HepG2 (cell line): ENCODE measurements around the gene MSI2. TPM values are rescaled to one million over a fixed set of nuclear protein-coding genes. Genes with fewer than 3 reads are reported as not detected.

ENCODE experiments used
- CBX1 ChIP-seq: IDR thresholded peaks from one replicate; pipeline ENCODE4 v1.6.1; 2016; ENCODE audit warnings: antibody characterized with exemption, low read depth
- CHD4 ChIP-seq: fragments of 200-600 bp; sonication (generic); IDR thresholded peaks from 2 replicates; pipeline ENCODE4 v1.7.0; 2017; ENCODE audit warnings: mild to moderate bottlenecking, low read length, borderline replicate concordance
- FOSL2 ChIP-seq: sonication (generic); formaldehyde crosslinking; IDR thresholded peaks from 2 replicates; pipeline ENCODE4 v1.4.0; 2020; ENCODE audit warnings: missing genetic modification reagents
- HCFC1 ChIP-seq: fragments of 150-350 bp; IDR thresholded peaks from 2 replicates; pipeline ENCODE4 v1.6.1; 2014; ENCODE audit warnings: low read depth, low read length
- HNRNPH1 ChIP-seq: fragments of 200-400 bp; formaldehyde crosslinking; optimal IDR thresholded peaks from 2 replicates; pipeline ENCODE3; 2017; ENCODE audit warnings: mild to moderate bottlenecking, low read depth, low read length
- HNRNPK ChIP-seq: fragments of 200-400 bp; formaldehyde crosslinking; IDR thresholded peaks from 2 replicates; pipeline ENCODE4 v1.6.1; 2018; ENCODE audit warnings: low read length, low read depth, moderate library complexity, mild to moderate bottlenecking; ENCODE audit not compliant: poor library complexity, severe bottlenecking
- HOXA9 ChIP-seq: sonication (generic); formaldehyde crosslinking; IDR thresholded peaks from 2 replicates; pipeline ENCODE4 v1.8.1; 2022; ENCODE audit warnings: missing genetic modification reagents, mild to moderate bottlenecking, moderate library complexity, borderline replicate concordance
- KDM3A ChIP-seq: IDR thresholded peaks from 2 replicates; pipeline ENCODE4 v1.6.1; 2018; ENCODE audit warnings: low read depth, missing compliant biosample characterization
- MED8 ChIP-seq: sonication (generic); formaldehyde crosslinking; IDR thresholded peaks from 2 replicates; pipeline ENCODE4 v1.8.1; 2023; ENCODE audit warnings: mild to moderate bottlenecking, missing genetic modification reagents; ENCODE audit not compliant: insufficient replicate concordance
- NFATC3 ChIP-seq: sonication (generic); formaldehyde crosslinking; IDR thresholded peaks from 2 replicates; pipeline ENCODE4 v1.5.1; 2020; ENCODE audit warnings: mild to moderate bottlenecking, missing genetic modification reagents
- SNAI1 ChIP-seq: sonication (generic); formaldehyde crosslinking; IDR thresholded peaks from 2 replicates; pipeline ENCODE4 v1.5.0; 2020; ENCODE audit warnings: mild to moderate bottlenecking, missing genetic modification reagents, borderline replicate concordance
- TEAD2 ChIP-seq: sonication (generic); formaldehyde crosslinking; IDR thresholded peaks from 2 replicates; pipeline ENCODE4 v1.9.0; 2021; ENCODE audit warnings: missing genetic modification reagents
- ZNF430 ChIP-seq: sonication (generic); formaldehyde crosslinking; IDR thresholded peaks from 2 replicates; pipeline ENCODE4 v1.9.0; 2021; ENCODE audit warnings: mild to moderate bottlenecking, missing genetic modification reagents
- polyA plus RNA-seq, 8 experiments: library from polyadenylated mRNA; depleted of rRNA in 3 of 8; stranded (reverse) in 7 of 8; unstranded in 1 of 8; fragments of >200 nt; fragmentation: Illumina TruSeq in 4 of 8; extraction: Trizol in 4 of 8; gene quantifications; 2 replicates each; pipeline versions ENCODE4 v1.2.1 to v1.2.3, GENCODE V29; 2011 to 2016; ENCODE audit warnings: low read depth in 4 of 8, missing spikeins in 1 of 8, mixed read lengths in 1 of 8; ENCODE audit not compliant: insufficient read depth in 1 of 8
- total RNA-seq, 5 experiments: library from RNA; depleted of rRNA; stranded (reverse); fragments of >200 nt; fragmentation: Illumina TruSeq; extraction: Trizol; gene quantifications; 2 replicates each; pipeline ENCODE4 v1.2.3, GENCODE V29; 2016; ENCODE audit warnings: low read depth in 1 of 5
- TF ChIP-seq, protein P1 (sequence below), 2 experiments: fragments of 450-650 bp in 1 of 2; sonication (generic) in 1 of 2; formaldehyde crosslinking; IDR thresholded peaks; 2 replicates each; pipeline versions ENCODE4 v1.5.0 to v1.8.0; 2020 to 2022; ENCODE audit warnings: mild to moderate bottlenecking in 1 of 2, missing genetic modification reagents in 1 of 2
- TF ChIP-seq, protein P2 (sequence below): sonication (generic); formaldehyde crosslinking; IDR thresholded peaks from 2 replicates; pipeline ENCODE4 v1.4.0; 2020; ENCODE audit warnings: mild to moderate bottlenecking, missing genetic modification reagents
- TF ChIP-seq, protein P3 (sequence below): IDR thresholded peaks from 2 replicates; pipeline ENCODE4 v1.6.1; 2016
- TF ChIP-seq, protein P4 (sequence below): sonication (generic); formaldehyde crosslinking; IDR thresholded peaks from 2 replicates; pipeline ENCODE4 v1.5.0; 2020; ENCODE audit warnings: mild to moderate bottlenecking, missing genetic modification reagents
- TF ChIP-seq, protein P5 (sequence below): sonication (generic); formaldehyde crosslinking; IDR thresholded peaks from 2 replicates; pipeline ENCODE4 v1.4.0; 2020; ENCODE audit warnings: missing genetic modification reagents, borderline replicate concordance

Gene MSI2
- total and polyA plus RNA-seq, 2 of the 13 experiments (the other 11 are each of a cell fraction or from before 2014, with no cell fraction given) = 77.5 to 78.4 TPM

DNA sequence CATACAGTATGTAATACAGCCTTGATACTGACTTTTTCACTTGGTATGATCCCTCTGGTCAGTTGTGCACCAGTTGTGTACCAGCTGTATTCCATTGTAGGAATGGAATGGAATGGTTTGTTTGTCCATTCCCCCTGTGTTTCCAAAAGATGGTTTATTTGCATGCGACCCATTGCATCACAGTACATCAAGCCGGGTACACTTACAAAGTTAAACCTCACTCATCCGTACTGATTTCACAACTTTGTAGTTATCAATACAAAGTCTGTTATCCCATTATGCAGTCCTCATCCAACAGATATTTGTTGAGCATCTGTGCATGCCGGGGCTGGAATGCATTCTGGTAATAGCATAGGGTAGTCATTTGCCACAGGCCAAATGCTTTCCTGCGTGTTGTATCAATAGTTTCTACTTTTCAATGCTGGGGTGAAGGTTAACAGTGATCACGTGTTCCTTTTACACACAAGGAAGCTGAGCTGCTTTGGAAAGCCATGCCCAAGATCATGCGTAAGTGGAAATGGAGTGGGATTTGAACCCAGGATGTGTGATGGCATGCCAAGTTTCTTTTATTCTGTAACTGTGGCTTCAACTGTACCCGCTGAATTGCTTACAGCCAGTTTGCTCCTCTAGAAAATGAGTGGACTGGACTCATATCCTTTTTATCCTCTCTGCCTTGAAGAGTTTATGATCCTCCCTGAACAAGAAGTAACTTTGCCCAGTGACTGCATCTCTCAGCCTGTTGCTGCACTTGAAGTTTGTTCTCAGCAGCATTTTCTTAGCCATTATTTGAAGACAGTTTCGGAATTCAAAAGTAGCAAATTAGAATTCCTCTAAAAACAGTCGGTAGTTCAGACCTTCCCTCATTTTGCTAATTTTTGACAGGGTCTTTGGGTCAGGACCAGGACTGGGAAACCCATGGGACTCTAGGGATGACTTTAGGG lies 260.2 kb downstream of the MSI2 start (continued):
- TF ChIP-seq, protein P1, sequence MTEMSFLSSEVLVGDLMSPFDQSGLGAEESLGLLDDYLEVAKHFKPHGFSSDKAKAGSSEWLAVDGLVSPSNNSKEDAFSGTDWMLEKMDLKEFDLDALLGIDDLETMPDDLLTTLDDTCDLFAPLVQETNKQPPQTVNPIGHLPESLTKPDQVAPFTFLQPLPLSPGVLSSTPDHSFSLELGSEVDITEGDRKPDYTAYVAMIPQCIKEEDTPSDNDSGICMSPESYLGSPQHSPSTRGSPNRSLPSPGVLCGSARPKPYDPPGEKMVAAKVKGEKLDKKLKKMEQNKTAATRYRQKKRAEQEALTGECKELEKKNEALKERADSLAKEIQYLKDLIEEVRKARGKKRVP (CRISPR knock-in tag; IDR thresholded peaks at IDR 0.05) = peak in 1 of 2 experiments; percentile 96; a peak in 2 of 4 replicates
- TF ChIP-seq HCFC1 (no peak), MED8 (CRISPR knock-in tag) (peak; percentile 63), HNRNPH1 (no peak), CBX1 (no peak), SNAI1 (no peak), HNRNPK (no peak), KDM3A (CRISPR knock-in tag) (no peak; the same call in 1 of the 2 replicates), CHD4 (no peak; the same call in 1 of the 2 replicates), FOSL2 (peak; percentile 90), NFATC3 (CRISPR knock-in tag) (no peak), ZNF430 (no peak), TEAD2 (CRISPR knock-in tag) (no peak), HOXA9 (no peak; the same call in 1 of the 2 replicates)
- TF ChIP-seq, protein P2, sequence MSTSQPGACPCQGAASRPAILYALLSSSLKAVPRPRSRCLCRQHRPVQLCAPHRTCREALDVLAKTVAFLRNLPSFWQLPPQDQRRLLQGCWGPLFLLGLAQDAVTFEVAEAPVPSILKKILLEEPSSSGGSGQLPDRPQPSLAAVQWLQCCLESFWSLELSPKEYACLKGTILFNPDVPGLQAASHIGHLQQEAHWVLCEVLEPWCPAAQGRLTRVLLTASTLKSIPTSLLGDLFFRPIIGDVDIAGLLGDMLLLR (CRISPR knock-in tag) = no peak
- TF ChIP-seq, protein P3, sequence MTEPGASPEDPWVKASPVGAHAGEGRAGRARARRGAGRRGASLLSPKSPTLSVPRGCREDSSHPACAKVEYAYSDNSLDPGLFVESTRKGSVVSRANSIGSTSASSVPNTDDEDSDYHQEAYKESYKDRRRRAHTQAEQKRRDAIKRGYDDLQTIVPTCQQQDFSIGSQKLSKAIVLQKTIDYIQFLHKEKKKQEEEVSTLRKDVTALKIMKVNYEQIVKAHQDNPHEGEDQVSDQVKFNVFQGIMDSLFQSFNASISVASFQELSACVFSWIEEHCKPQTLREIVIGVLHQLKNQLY (CRISPR knock-in tag) = peak; percentile 91
- TF ChIP-seq, protein P4, sequence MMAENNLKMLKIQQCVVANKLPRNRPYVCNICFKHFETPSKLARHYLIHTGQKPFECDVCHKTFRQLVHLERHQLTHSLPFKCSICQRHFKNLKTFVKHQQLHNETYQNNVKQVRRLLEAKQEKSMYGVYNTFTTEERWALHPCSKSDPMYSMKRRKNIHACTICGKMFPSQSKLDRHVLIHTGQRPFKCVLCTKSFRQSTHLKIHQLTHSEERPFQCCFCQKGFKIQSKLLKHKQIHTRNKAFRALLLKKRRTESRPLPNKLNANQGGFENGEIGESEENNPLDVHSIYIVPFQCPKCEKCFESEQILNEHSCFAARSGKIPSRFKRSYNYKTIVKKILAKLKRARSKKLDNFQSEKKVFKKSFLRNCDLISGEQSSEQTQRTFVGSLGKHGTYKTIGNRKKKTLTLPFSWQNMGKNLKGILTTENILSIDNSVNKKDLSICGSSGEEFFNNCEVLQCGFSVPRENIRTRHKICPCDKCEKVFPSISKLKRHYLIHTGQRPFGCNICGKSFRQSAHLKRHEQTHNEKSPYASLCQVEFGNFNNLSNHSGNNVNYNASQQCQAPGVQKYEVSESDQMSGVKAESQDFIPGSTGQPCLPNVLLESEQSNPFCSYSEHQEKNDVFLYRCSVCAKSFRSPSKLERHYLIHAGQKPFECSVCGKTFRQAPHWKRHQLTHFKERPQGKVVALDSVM (CRISPR knock-in tag) = 0 out of 2 replicates have a peak, but pooled peaks have one; percentile 47
- TF ChIP-seq, protein P5, sequence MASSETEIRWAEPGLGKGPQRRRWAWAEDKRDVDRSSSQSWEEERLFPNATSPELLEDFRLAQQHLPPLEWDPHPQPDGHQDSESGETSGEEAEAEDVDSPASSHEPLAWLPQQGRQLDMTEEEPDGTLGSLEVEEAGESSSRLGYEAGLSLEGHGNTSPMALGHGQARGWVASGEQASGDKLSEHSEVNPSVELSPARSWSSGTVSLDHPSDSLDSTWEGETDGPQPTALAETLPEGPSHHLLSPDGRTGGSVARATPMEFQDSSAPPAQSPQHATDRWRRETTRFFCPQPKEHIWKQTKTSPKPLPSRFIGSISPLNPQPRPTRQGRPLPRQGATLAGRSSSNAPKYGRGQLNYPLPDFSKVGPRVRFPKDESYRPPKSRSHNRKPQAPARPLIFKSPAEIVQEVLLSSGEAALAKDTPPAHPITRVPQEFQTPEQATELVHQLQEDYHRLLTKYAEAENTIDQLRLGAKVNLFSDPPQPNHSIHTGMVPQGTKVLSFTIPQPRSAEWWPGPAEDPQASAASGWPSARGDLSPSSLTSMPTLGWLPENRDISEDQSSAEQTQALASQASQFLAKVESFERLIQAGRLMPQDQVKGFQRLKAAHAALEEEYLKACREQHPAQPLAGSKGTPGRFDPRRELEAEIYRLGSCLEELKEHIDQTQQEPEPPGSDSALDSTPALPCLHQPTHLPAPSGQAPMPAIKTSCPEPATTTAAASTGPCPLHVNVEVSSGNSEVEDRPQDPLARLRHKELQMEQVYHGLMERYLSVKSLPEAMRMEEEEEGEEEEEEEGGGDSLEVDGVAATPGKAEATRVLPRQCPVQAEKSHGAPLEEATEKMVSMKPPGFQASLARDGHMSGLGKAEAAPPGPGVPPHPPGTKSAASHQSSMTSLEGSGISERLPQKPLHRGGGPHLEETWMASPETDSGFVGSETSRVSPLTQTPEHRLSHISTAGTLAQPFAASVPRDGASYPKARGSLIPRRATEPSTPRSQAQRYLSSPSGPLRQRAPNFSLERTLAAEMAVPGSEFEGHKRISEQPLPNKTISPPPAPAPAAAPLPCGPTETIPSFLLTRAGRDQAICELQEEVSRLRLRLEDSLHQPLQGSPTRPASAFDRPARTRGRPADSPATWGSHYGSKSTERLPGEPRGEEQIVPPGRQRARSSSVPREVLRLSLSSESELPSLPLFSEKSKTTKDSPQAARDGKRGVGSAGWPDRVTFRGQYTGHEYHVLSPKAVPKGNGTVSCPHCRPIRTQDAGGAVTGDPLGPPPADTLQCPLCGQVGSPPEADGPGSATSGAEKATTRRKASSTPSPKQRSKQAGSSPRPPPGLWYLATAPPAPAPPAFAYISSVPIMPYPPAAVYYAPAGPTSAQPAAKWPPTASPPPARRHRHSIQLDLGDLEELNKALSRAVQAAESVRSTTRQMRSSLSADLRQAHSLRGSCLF (CRISPR knock-in tag) = no peak
